Measurements from ENCODE around the gene GABBR2.
"Not testable (repeated sequence)": the region's sequence is repeated elsewhere in the genome, so short reads cannot be mapped to it uniquely, and the experiment has no call there.

The GABBR2 gene

GRCh38 chr9:98314381-98315066, 394.2 kb downstream of the GABBR2 start:
- DNase-seq, result no peak

DNA sequence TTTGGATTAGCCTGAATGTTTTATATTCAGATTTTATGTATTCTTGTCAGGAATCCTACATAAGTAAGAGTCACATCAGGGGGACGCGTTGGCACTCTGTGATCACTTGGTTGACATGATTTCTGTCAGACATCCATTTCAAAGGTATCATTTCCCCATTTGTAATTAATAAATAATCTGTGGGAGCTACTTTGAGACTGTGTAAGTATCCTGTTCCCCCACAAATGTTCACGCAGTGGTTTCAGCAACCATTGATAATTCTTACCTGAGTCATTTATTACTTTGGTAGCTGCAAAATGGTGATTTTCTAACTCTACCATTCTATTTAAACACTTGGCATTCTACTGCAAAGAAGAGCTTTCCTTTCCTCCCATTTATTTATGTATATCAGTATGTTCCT, 396.4 kb downstream of the GABBR2 start:
- no peak for DNase-seq

DNA sequence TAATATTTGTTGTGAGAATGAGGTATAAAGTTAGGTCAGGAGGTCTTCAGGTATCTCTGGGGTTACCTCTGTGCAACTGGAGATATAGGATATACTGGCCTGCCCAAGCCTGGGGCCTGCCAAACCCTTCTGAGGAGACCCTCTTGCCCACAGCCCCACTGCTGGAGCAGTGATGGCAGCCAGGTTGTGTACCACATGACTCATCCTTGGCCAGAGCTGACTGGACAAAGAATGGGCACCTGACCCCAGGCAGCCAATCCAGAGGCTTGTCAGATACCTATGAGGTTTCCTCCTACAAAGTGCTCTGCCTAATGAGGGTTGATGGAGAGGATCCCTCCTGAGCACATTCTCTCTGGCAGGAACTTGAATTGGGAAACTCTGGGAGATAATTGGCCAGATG, 397.2 kb downstream of the GABBR2 start:
- DNase-seq, result no peak

DNA sequence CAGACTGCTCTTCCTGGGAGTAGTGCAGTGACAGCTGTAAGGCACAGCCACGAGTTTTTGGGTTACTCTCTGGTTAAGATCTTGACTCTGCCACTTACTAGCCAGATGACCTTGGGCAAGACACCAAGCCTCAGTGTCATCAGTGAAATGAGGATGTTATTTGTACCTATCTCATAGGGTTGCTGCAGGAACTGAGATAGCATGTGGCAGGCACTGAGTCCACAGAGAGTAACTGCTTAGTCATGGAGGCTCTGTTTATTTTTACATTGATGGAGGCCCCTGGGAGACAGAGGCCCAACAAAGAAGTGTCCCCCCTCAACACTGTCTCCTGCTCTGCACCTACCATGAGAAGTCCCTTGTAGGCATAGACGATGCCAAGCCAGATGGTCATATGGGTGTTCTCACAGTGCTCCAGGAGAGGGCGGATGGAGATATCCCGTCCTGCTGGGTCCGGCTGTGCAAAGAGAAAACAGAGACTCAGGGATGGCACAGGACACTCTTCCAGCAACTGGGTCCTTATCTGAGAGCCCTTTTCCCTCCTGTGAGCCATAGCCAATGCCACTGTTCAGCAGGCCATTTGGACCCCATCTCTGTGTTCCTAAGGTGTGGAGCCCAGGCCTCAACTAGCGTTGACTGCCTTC, 397.9 kb downstream of the GABBR2 start:
- DNase-seq, result no peak

GRCh38 chr9:98306384-98307145, 402.2 kb downstream of the GABBR2 start:
- DNase-seq, result no peak

- DNase-seq, result no peak
Observed at GRCh38 chr9:98304381-98304780, 404.4 kb downstream of the GABBR2 start.

DNA sequence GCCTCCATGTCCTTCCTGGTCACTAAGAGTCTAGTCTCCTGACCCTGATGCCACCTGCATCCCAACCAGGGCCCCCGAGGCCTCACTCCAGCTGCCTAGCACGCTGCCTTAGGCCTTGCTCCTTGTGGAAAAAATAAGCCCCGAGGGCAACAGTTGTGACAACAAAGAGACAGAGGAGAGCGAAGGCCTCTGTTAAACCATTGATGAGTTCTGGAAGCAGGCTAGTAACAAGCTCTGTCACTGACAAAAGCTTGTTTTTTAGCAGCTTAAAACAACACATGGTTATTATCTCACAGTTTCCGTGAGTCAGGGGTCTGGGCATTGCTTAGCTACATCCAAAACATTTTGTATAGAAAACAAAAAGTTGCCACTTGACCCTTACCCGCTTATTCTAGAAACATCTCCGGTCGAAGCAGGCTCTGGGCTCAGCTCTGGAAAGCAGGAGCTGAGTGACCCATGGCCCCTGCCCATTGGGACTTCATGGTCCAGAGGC, 405.1 kb downstream of the GABBR2 start:
- DNase-seq, result no peak

- no peak for DNase-seq
Observed at GRCh38 chr9:98302938-98303632, 405.6 kb downstream of the GABBR2 start.

GRCh38 chr9:98302150-98302549, 406.6 kb downstream of the GABBR2 start:
- no peak for DNase-seq

- DNase-seq, result no peak
Observed at GRCh38 chr9:98300611-98301010, 408.1 kb downstream of the GABBR2 start.

DNA sequence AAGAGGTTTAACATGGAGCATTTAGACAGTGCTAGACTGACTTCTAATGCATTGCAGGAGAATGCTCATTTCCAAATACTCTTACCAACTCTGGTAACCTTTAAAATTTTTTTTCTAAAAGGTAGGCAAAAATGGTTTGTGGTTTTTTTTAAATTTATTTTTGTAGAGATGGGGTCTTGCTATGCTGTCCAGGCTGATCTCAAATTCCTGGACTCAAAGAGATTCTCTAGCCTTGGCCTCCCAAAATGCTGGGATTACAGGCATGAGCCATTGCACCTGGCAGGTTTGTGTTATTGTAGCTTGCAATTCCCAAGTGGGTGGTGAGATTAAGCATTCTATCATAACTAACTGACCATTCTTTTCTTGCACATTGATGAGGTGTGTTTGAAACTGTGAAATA, 410.3 kb downstream of the GABBR2 start:
- no peak for DNase-seq

- no peak for DNase-seq
Observed at GRCh38 chr9:98295824-98296223, 412.9 kb downstream of the GABBR2 start.

GRCh38 chr9:98291820-98292219, 416.9 kb downstream of the GABBR2 start:
- no peak for DNase-seq

- DNase-seq, result no peak
Observed at GRCh38 chr9:98290411-98290810, 418.3 kb downstream of the GABBR2 start.

GRCh38 chr9:98289614-98290201, 419.0 kb downstream of the GABBR2 start:
- no peak for DNase-seq

GRCh38 chr9:98288881-98289280, 419.9 kb downstream of the GABBR2 start:
- DNase-seq, result no peak

DNA sequence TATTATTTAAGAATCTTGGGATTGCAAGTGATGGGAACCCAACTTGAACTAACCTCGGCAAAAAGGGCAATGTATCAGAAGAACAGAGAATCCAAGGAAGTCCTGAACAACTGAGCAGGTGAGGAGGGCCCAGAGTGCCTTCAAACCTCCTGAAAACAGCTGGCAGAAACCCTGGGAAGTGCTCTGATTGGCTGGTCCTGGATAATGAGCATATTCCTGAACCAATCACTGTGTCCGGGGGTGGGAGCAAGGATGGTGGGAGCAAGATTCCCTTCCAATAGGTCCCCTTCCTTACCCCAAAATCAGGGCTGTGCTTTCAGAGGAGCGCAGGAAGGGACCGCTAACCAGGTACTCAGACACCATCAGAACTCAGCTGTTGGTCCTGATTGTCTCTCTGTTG, 421.4 kb downstream of the GABBR2 start:
- DNase-seq, result no peak

GRCh38 chr9:98285446-98285845, 423.3 kb downstream of the GABBR2 start:
- no peak for DNase-seq

- DNase-seq, result no peak
Observed at GRCh38 chr9:98284754-98285153, 424.0 kb downstream of the GABBR2 start.

- DNase-seq, result not testable (repeated sequence)
Observed at GRCh38 chr9:98283143-98283542, 425.6 kb downstream of the GABBR2 start.

DNA sequence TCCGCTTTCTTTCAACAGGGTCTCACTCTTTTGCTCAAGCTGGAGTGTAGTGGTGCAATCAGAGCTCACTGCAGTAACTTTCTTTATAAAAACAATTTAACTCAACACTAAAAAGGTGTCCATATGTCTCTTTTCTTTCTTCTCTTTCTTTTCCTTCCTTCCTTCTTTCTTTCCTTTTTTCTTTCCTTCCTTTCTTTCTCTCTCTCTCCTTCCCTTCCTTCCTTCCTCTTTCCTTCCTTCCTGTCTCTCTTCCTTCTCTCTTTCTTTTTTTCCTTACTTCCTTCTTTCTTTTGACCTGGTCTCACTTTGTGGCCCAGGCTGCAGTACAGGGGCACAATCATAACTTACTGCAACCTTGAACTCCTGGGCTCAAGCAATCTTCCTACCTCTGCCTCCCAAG, 427.5 kb downstream of the GABBR2 start:
- no peak for DNase-seq

DNA sequence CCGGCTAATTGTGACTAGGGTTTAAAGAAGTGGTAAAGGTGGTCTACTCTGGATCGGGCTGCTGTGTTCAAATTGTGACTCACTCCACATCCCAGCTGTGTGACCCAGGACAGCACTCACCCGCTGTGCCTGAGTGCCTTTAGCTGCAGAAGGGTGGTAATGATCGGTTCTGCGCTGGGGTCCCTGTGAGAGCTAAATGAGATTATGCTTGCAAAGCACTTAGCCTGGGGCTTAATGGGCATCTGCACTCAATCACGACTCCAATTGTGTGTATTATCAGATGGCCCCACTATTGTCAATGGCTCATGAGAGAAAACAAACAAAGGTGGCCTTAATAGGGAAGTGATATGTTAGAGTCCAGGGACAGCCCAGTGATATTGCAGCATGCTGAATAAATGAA, 428.2 kb downstream of the GABBR2 start:
- peak; percentile 63 for DNase-seq

GRCh38 chr9:98280162-98280561, 428.6 kb downstream of the GABBR2 start:
- no peak for DNase-seq
